ENCODE data around the gene ADD1.
"Not testable (repeated sequence)": the region's sequence is repeated elsewhere in the genome, so short reads cannot be mapped to it uniquely, and the experiment has no call there.

ADD1 gene

GRCh38 chr4:2910409-2910808 is 66.8 kb downstream of the ADD1 start:
- DNase-seq (ENCODE audit: extremely low spot score), result no peak
- POLR2A ChIA-PET, result no interaction called here
- CTCF ChIA-PET, result interaction anchor here (0.8 to 1.7 kb wide), 8 partner anchors 9 to 303 kb away, joined by 3 to 4 read pairs (median 3); no protein-coding TSS in a partner anchor
- peak; percentile 32 for TF ChIP-seq CTCF (IDR thresholded peaks at IDR 0.05; ENCODE audit: control extremely low read depth, extremely low read depth, low read depth, missing control alignments)

- POLR2A ChIA-PET, result no interaction called here
- CTCF ChIA-PET, result interaction anchor here (1.4 to 1.9 kb wide), 5 partner anchors 11 to 67 kb away, joined by 3 to 6 read pairs (median 5); no protein-coding TSS in a partner anchor
- no peak for TF ChIP-seq CTCF (IDR thresholded peaks at IDR 0.05; ENCODE audit: control extremely low read depth, extremely low read depth, low read depth, missing control alignments)
- DNase-seq (ENCODE audit: extremely low spot score), result no peak
Measured at GRCh38 chr4:2911868-2912267, 68.2 kb downstream of the ADD1 start.

- no peak for DNase-seq (ENCODE audit: extremely low spot score)
- CTCF ChIA-PET, result interaction anchor here (1.4 to 1.9 kb wide), 4 partner anchors 10 to 31 kb away, joined by 3 to 6 read pairs (median 5); no protein-coding TSS in a partner anchor
- POLR2A ChIA-PET, result no interaction called here
- no peak for TF ChIP-seq CTCF (IDR thresholded peaks at IDR 0.05; ENCODE audit: control extremely low read depth, extremely low read depth, low read depth, missing control alignments)
Measured at GRCh38 chr4:2913168-2913567, 69.5 kb downstream of the ADD1 start.

GRCh38 chr4:2914256-2915126 is 70.8 kb downstream of the ADD1 start:
- ChIA-PET POLR2A (no interaction called here), CTCF (interaction anchor here (0.9 to 1.6 kb wide), 6 partner anchors 8 to 39 kb away, joined by 3 to 5 read pairs (median 3); no protein-coding TSS in a partner anchor)
- TF ChIP-seq CTCF (IDR thresholded peaks at IDR 0.05; ENCODE audit: control extremely low read depth, extremely low read depth, low read depth, missing control alignments), result no peak
- no peak for DNase-seq (ENCODE audit: extremely low spot score)

- CTCF ChIA-PET, result interaction anchor here (1.6 kb wide), 1 partner anchor 9 kb away, joined by 4 read pairs; no protein-coding TSS in a partner anchor
- no peak for DNase-seq (ENCODE audit: extremely low spot score)
- TF ChIP-seq CTCF (IDR thresholded peaks at IDR 0.05; ENCODE audit: control extremely low read depth, extremely low read depth, low read depth, missing control alignments), result no peak
- POLR2A ChIA-PET, result no interaction called here
Measured at GRCh38 chr4:2915789-2916188, 72.1 kb downstream of the ADD1 start.

- POLR2A ChIA-PET; DNase-seq (ENCODE audit: extremely low spot score); CTCF ChIA-PET: not testable (repeated sequence)
Measured at GRCh38 chr4:2916696-2917095, 73.1 kb downstream of the ADD1 start.

- POLR2A ChIA-PET, result interaction anchor here (1.5 kb wide), 1 partner anchor 17 kb away, joined by 10 read pairs; no protein-coding TSS in a partner anchor
- DNase-seq (ENCODE audit: extremely low spot score); CTCF ChIA-PET: not testable (repeated sequence)
Measured at GRCh38 chr4:2918300-2918699, 74.7 kb downstream of the ADD1 start.

GRCh38 chr4:2918714-2919113 is 75.1 kb downstream of the ADD1 start:
- ChIA-PET POLR2A (interaction anchor here (1.5 kb wide), 1 partner anchor 17 kb away, joined by 10 read pairs; no protein-coding TSS in a partner anchor), CTCF (interaction anchor here (0.8 kb wide), 1 partner anchor 9 kb away, joined by 3 read pairs; no protein-coding TSS in a partner anchor)
- not testable (repeated sequence) for DNase-seq (ENCODE audit: extremely low spot score)

- CTCF ChIA-PET, result interaction anchor here (0.7 to 1.6 kb wide), 4 partner anchors 8 to 160 kb away, joined by 3 to 7 read pairs (median 5); no protein-coding TSS in a partner anchor
- POLR2A ChIA-PET; DNase-seq (ENCODE audit: extremely low spot score): not testable (repeated sequence)
Measured at GRCh38 chr4:2922453-2923101, 78.9 kb downstream of the ADD1 start.

Measured in GM10248 (cell line).